ENCODE results near the gene GRB2.
"Not testable (repeated sequence)": the region's sequence is repeated elsewhere in the genome, so short reads cannot be mapped to it uniquely, and the experiment has no call there.

The GRB2 gene

GRCh38 chr17:75388476-75389030, 16.9 kb downstream of the GRB2 start:
- no peak for DNase-seq

- no peak for DNase-seq
Observed at GRCh38 chr17:75387771-75388170, 17.7 kb downstream of the GRB2 start.

- DNase-seq, result no peak
Observed at GRCh38 chr17:75386430-75386829, 19.0 kb downstream of the GRB2 start.

- DNase-seq, result no peak
Observed at GRCh38 chr17:75384751-75385150, 20.7 kb downstream of the GRB2 start.

- no peak for DNase-seq
Observed at GRCh38 chr17:75383842-75384195, 21.7 kb downstream of the GRB2 start.

- no peak for DNase-seq
Observed at GRCh38 chr17:75380750-75381149, 24.7 kb downstream of the GRB2 start.

- no peak for DNase-seq
Observed at GRCh38 chr17:75380315-75380714, 25.2 kb downstream of the GRB2 start.

- DNase-seq, result not testable (repeated sequence)
Observed at GRCh38 chr17:75379426-75379825, 26.1 kb downstream of the GRB2 start.

GRCh38 chr17:75373280-75373679, 32.2 kb downstream of the GRB2 start:
- no peak for DNase-seq

GRCh38 chr17:75371981-75372380, 33.5 kb downstream of the GRB2 start:
- DNase-seq, result no peak

GRCh38 chr17:75371339-75371738, 34.1 kb downstream of the GRB2 start:
- peak in 2 of 56 donors; percentile 4 to 5 for DNase-seq

- DNase-seq, result peak in 31 of 56 donors; percentile 14 to 65 (median 36)
Observed at GRCh38 chr17:75370286-75370915, 35.1 kb downstream of the GRB2 start.

- not testable (repeated sequence) for DNase-seq
Observed at GRCh38 chr17:75367838-75368789, 37.4 kb downstream of the GRB2 start.

- no peak for DNase-seq
Observed at GRCh38 chr17:75367312-75367711, 38.2 kb downstream of the GRB2 start.

GRCh38 chr17:75366432-75366831, 39.0 kb downstream of the GRB2 start:
- no peak for DNase-seq

GRCh38 chr17:75365931-75366275, 39.6 kb downstream of the GRB2 start:
- DNase-seq, result no peak

- peak in 2 of 56 donors; percentile 9 to 10 for DNase-seq
Observed at GRCh38 chr17:75365009-75365930, 40.2 kb downstream of the GRB2 start.

GRCh38 chr17:75364078-75364477, 41.4 kb downstream of the GRB2 start:
- no peak for DNase-seq

- DNase-seq, result no peak
Observed at GRCh38 chr17:75361996-75362395, 43.5 kb downstream of the GRB2 start.

- no peak for DNase-seq
Observed at GRCh38 chr17:75361344-75361743, 44.1 kb downstream of the GRB2 start.

- DNase-seq, result no peak
Observed at GRCh38 chr17:75356260-75356937, 49.1 kb downstream of the GRB2 start.

Measured in amygdala (tissue), 56 donors.